Fibroblast of lung (primary cell): ENCODE results near the gene APPBP2.

Experiments
- CTCF ChIP-seq, 2 donors: IDR thresholded peaks in 1 of 2; conservative IDR thresholded peaks in 1 of 2; 1 replicate in 1 of 2; 2 replicates in 1 of 2; pipeline ENCODE4 v1.5.1; 2011 to 2012; ENCODE audit warnings: low read length in 2 of 2, control low read depth in 1 of 2, inconsistent platforms in 1 of 2, low read depth in 1 of 2, mild to moderate bottlenecking in 1 of 2
- EZH2 ChIP-seq: IDR thresholded peaks from 2 replicates; pipeline ENCODE4 v1.5.1; 2012; ENCODE audit warnings: low read length, control low read depth, mild to moderate bottlenecking; ENCODE audit errors: missing control alignments

GRCh38 chr17:60563743-60564142 lies 37.7 kb upstream of the APPBP2 start:
- TF ChIP-seq CTCF (conservative IDR thresholded peaks at IDR 0.05 in 1 of 2, IDR thresholded peaks at IDR 0.05 in 1 of 2; ENCODE audit: low read depth in 1 of 2, low read length in 2 of 2) (no peak), EZH2 (no peak)
